Uterus (tissue), 2 donors: ENCODE data around the gene MTMR10.

Experiments
- CTCF ChIP-seq, 4 experiments: fragments of 200-600 bp in 2 of 4; fragments of 450-650 bp in 2 of 4; sonication (generic) in 2 of 4; IDR thresholded peaks; one replicate each; pipeline ENCODE4 v1.5.1; 2016 to 2019; ENCODE audit warnings: antibody characterized with exemption in 4 of 4, mild to moderate bottlenecking in 2 of 4, moderate library complexity in 1 of 4
- POLR2A ChIP-seq, 2 donors: fragments of 450-650 bp; IDR thresholded peaks; one replicate each; pipeline ENCODE4 v1.6.1; 2016; ENCODE audit warnings: antibody characterized with exemption in 2 of 2, mild to moderate bottlenecking in 1 of 2, moderate library complexity in 1 of 2

- TF ChIP-seq CTCF (IDR thresholded peaks at IDR 0.05) (no peak), POLR2A (IDR thresholded peaks at IDR 0.05) (no peak)
These were observed 95.2 kb downstream of the MTMR10 start for GRCh38 chr15:30896211-30896606.
